ENCODE measurements around the gene PLAGL2.

Gene PLAGL2

GRCh38 chr20:32244959-32245358 is 37.4 kb upstream of the PLAGL2 start:
- no peak for TF ChIP-seq CTCF (IDR thresholded peaks at IDR 0.05; ENCODE audit: insufficient read depth, low read depth, low read length, missing control alignments)
- no peak for DNase-seq (ENCODE audit: low read depth)

GRCh38 chr20:32244150-32244823 is 36.7 kb upstream of the PLAGL2 start:
- no peak for DNase-seq (ENCODE audit: low read depth)
- H3K4me3 ChIP-seq (ENCODE audit: low read length), result no peak overlapping the region
- TF ChIP-seq CTCF (IDR thresholded peaks at IDR 0.05; ENCODE audit: insufficient read depth, low read depth, low read length, missing control alignments), result no peak

More at GRCh38 chr20:32244959-32245358, 37.4 kb upstream of the PLAGL2 start:
- no peak overlapping the region for H3K4me3 ChIP-seq (ENCODE audit: low read length)

- H3K4me3 ChIP-seq (ENCODE audit: low read length), result no peak overlapping the region
- TF ChIP-seq CTCF (IDR thresholded peaks at IDR 0.05; ENCODE audit: insufficient read depth, low read depth, low read length, missing control alignments), result no peak
- DNase-seq (ENCODE audit: low read depth), result no peak
Observed at GRCh38 chr20:32241807-32242206, 34.3 kb upstream of the PLAGL2 start.

- no peak overlapping the region for H3K4me3 ChIP-seq (ENCODE audit: low read length)
- no peak for TF ChIP-seq CTCF (IDR thresholded peaks at IDR 0.05; ENCODE audit: insufficient read depth, low read depth, low read length, missing control alignments)
- DNase-seq (ENCODE audit: low read depth), result no peak
Observed at GRCh38 chr20:32240205-32240604, 32.7 kb upstream of the PLAGL2 start.

GRCh38 chr20:32238483-32239425 is 31.2 kb upstream of the PLAGL2 start:
- no peak overlapping the region for H3K4me3 ChIP-seq (ENCODE audit: low read length)
- no peak for DNase-seq (ENCODE audit: low read depth)
- no peak for TF ChIP-seq CTCF (IDR thresholded peaks at IDR 0.05; ENCODE audit: insufficient read depth, low read depth, low read length, missing control alignments)

- no peak for TF ChIP-seq CTCF (IDR thresholded peaks at IDR 0.05; ENCODE audit: insufficient read depth, low read depth, low read length, missing control alignments)
- no peak overlapping the region for H3K4me3 ChIP-seq (ENCODE audit: low read length)
- no peak for DNase-seq (ENCODE audit: low read depth)
Observed at GRCh38 chr20:32237419-32237818, 29.9 kb upstream of the PLAGL2 start.
